H1 (cell line): ENCODE measurements around the gene ST8SIA2. TPM values are rescaled to one million over a fixed set of nuclear protein-coding genes. Genes with fewer than 3 reads are reported as not detected.

Experiments used
- CTCF ChIA-PET: fragments of 300-600 bp; sonication (Branson Sonifier 250); formaldehyde crosslinking; loops from one replicate; lab custom pipeline; 2021; ENCODE audit not compliant: partially characterized antibody; lab: Charles Lee
- POLR2A ChIA-PET: fragments of 300-600 bp; sonication (Branson Sonifier 250); formaldehyde crosslinking; loops from one replicate; lab custom pipeline; 2021; ENCODE audit warnings: inconsistent platforms; ENCODE audit not compliant: partially characterized antibody; lab: Charles Lee
- DNase-seq, 2 experiments: peaks; one replicate each; pipeline versions ENCODE4 v3.0.0 to v3.0.0-alpha.2; 2010 to 2022; ENCODE audit warnings: low spot score in 2 of 2, low read depth in 1 of 2, mixed read lengths in 1 of 2
- FAIRE-seq: peaks from 2 replicates; lab custom pipeline; 2011; peaks lifted over from hg19 to GRCh38; lab: Jason Lieb, UNC
- H2AFZ ChIP-seq: 2 replicates; pipeline ENCODE4 v1.8.1; 2012; ENCODE audit warnings: low read length, inconsistent platforms
- H2AK5ac ChIP-seq: 2 replicates; pipeline ENCODE4 v1.6.1; 2013; ENCODE audit warnings: low read depth, low read length
- H2BK120ac ChIP-seq: replicated peaks from 2 replicates; pipeline ENCODE3; 2013; ENCODE audit warnings: low read depth, low read length, inconsistent platforms
- H2BK12ac ChIP-seq: 2 replicates; pipeline ENCODE4 v1.6.1; 2013; ENCODE audit warnings: low read depth, low read length
- H2BK15ac ChIP-seq: 2 replicates; pipeline ENCODE4 v1.6.1; 2013; ENCODE audit warnings: low read length
- H2BK20ac ChIP-seq: 2 replicates; pipeline ENCODE4 v1.6.1; 2013; ENCODE audit warnings: low read length
- H2BK5ac ChIP-seq: 2 replicates; pipeline ENCODE4 v1.6.1; 2013; ENCODE audit warnings: low read depth, low read length
- H3K14ac ChIP-seq: 2 replicates; pipeline ENCODE4 v1.6.1; 2013; ENCODE audit warnings: inconsistent platforms; ENCODE audit not compliant: insufficient read length
- H3K18ac ChIP-seq: 2 replicates; pipeline ENCODE4 v1.6.1; 2013; ENCODE audit warnings: low read length; ENCODE audit errors: extremely low read depth
- H3K23ac ChIP-seq: 2 replicates; pipeline ENCODE4 v1.6.1; 2013; ENCODE audit warnings: inconsistent platforms; ENCODE audit not compliant: insufficient read length
- H3K23me2 ChIP-seq: 2 replicates; pipeline ENCODE4 v1.6.1; 2013; ENCODE audit warnings: low read depth, low read length
- H3K27ac ChIP-seq: 2 replicates; pipeline ENCODE4 v1.6.1; 2011; ENCODE audit warnings: low read depth, low read length, inconsistent platforms
- H3K27me3 ChIP-seq, 4 experiments: replicated peaks in 1 of 4; 1 replicate in 1 of 4; 2 replicates in 3 of 4; pipeline versions ENCODE4 v1.6.1 to v1.8.1; 2011 to 2013; ENCODE audit warnings: low read length in 3 of 4, mild to moderate bottlenecking in 3 of 4, inconsistent platforms in 2 of 4, mixed read lengths in 2 of 4, moderate library complexity in 1 of 4; ENCODE audit not compliant: control insufficient read depth in 3 of 4, insufficient read depth in 3 of 4; ENCODE audit errors: extremely low read depth in 1 of 4
- H3K36me3 ChIP-seq, 4 experiments: 2 replicates each; pipeline versions ENCODE4 v1.6.1 to v1.8.1; 2011 to 2013; ENCODE audit warnings: mild to moderate bottlenecking in 4 of 4, low read length in 3 of 4, moderate library complexity in 2 of 4, control low read depth in 1 of 4, inconsistent platforms in 1 of 4; ENCODE audit not compliant: insufficient read depth in 4 of 4, control insufficient read depth in 2 of 4
- H3K4ac ChIP-seq: replicated peaks from 2 replicates; pipeline ENCODE3; 2013; ENCODE audit warnings: low read length, low read depth, mixed read lengths, inconsistent platforms; ENCODE audit not compliant: insufficient read length
- H3K4me1 ChIP-seq, 4 experiments: replicated peaks in 1 of 4; 1 replicate in 1 of 4; 2 replicates in 3 of 4; pipeline versions ENCODE4 v1.6.1 to v1.8.1; 2011 to 2013; ENCODE audit warnings: low read length in 3 of 4, inconsistent platforms in 2 of 4, mixed read lengths in 1 of 4; ENCODE audit not compliant: insufficient read depth in 4 of 4, control insufficient read depth in 3 of 4
- H3K4me2 ChIP-seq, 2 experiments: 2 replicates each; pipeline versions ENCODE4 v1.6.1 to v1.8.1; 2011 to 2013; ENCODE audit warnings: low read depth in 2 of 2, low read length in 2 of 2, control low read depth in 1 of 2, inconsistent platforms in 1 of 2, mild to moderate bottlenecking in 1 of 2; ENCODE audit not compliant: insufficient read depth in 1 of 2
- H3K4me3 ChIP-seq, 4 experiments: fragments of 200-600, 300-600 bp in 1 of 4; sonication (generic), shearing (Covaris generic), sonication (Bioruptor Twin) in 1 of 4; 2 replicates each; pipeline versions ENCODE4 v1.5.1 to v1.8.1; 2011 to 2016; ENCODE audit warnings: low read length in 4 of 4, low read depth in 3 of 4, control low read depth in 2 of 4, inconsistent platforms in 2 of 4, mild to moderate bottlenecking in 2 of 4, mixed read lengths in 1 of 4, moderate library complexity in 1 of 4; ENCODE audit not compliant: insufficient read depth in 2 of 4; ENCODE audit errors: extremely low read depth in 1 of 4
- H3K56ac ChIP-seq: replicated peaks from 2 replicates; pipeline ENCODE3; 2013; ENCODE audit warnings: low read depth, mild to moderate bottlenecking, mixed read lengths, low read length, inconsistent platforms; ENCODE audit not compliant: insufficient read length
- H3K79me1 ChIP-seq: 2 replicates; pipeline ENCODE4 v1.6.1; 2013; ENCODE audit warnings: low read depth, low read length, control low read depth
- H3K79me2 ChIP-seq, 2 experiments: 2 replicates each; pipeline versions ENCODE4 v1.6.1 to v1.8.1; 2012 to 2013; ENCODE audit warnings: low read length in 2 of 2, mild to moderate bottlenecking in 2 of 2, inconsistent platforms in 1 of 2; ENCODE audit not compliant: insufficient read depth in 2 of 2, control insufficient read depth in 1 of 2
- H3K9ac ChIP-seq, 4 experiments: replicated peaks in 1 of 4; 1 replicate in 1 of 4; 2 replicates in 3 of 4; pipeline versions ENCODE4 v1.6.1 to v1.8.1; 2011 to 2013; ENCODE audit warnings: low read depth in 3 of 4, low read length in 3 of 4, control low read depth in 2 of 4, mild to moderate bottlenecking in 2 of 4, moderate library complexity in 2 of 4, inconsistent platforms in 1 of 4; ENCODE audit errors: extremely low read depth in 1 of 4
- H3K9me3 ChIP-seq, 2 experiments: 2 replicates each; pipeline versions ENCODE4 v1.6.1 to v1.8.1; 2012 to 2013; ENCODE audit warnings: mild to moderate bottlenecking in 2 of 2, moderate library complexity in 2 of 2, control low read depth in 1 of 2, inconsistent platforms in 1 of 2, low read depth in 1 of 2, low read length in 1 of 2, mixed read lengths in 1 of 2; ENCODE audit not compliant: insufficient read depth in 2 of 2
- H4K20me1 ChIP-seq, 2 experiments: replicated peaks in 1 of 2; 2 replicates each; pipeline versions ENCODE3 to v1.8.1; 2011 to 2013; ENCODE audit warnings: inconsistent platforms in 2 of 2, low read length in 2 of 2, mild to moderate bottlenecking in 1 of 2; ENCODE audit not compliant: insufficient read depth in 2 of 2, control insufficient read depth in 1 of 2
- H4K5ac ChIP-seq: 2 replicates; pipeline ENCODE4 v1.6.1; 2013; ENCODE audit warnings: low read length, low read depth, mixed read lengths, inconsistent platforms; ENCODE audit not compliant: insufficient read length
- H4K8ac ChIP-seq: 2 replicates; pipeline ENCODE4 v1.8.0; 2013; ENCODE audit warnings: mild to moderate bottlenecking, moderate library complexity, low read length, inconsistent platforms; ENCODE audit not compliant: insufficient read depth; ENCODE audit errors: extremely low read depth
- H4K91ac ChIP-seq: replicated peaks from 2 replicates; pipeline ENCODE3; 2013; ENCODE audit warnings: low read length, mixed read lengths, inconsistent platforms; ENCODE audit not compliant: insufficient read length
- CBX8 ChIP-seq: fragments of 300-800, 300-1000 bp; sonication (generic); IDR thresholded peaks from 2 replicates; pipeline ENCODE4 v1.7.1; 2016; ENCODE audit warnings: low read depth, low read length, borderline replicate concordance
- CTCF ChIP-seq, 3 experiments: IDR thresholded peaks; 1 replicate in 2 of 3; 2 replicates in 1 of 3; pipeline versions ENCODE4 v1.5.1 to v1.6.1; 2011; ENCODE audit warnings: low read length in 3 of 3, mild to moderate bottlenecking in 3 of 3, inconsistent platforms in 2 of 3, low read depth in 1 of 3, moderate library complexity in 1 of 3; ENCODE audit not compliant: insufficient read depth in 1 of 3; ENCODE audit errors: control extremely low read depth in 1 of 3
- FOSL1 ChIP-seq: IDR thresholded peaks from 2 replicates; pipeline ENCODE4 v1.6.1; 2011; ENCODE audit warnings: mild to moderate bottlenecking, low read depth, low read length, moderate library complexity; ENCODE audit not compliant: insufficient read depth
- GTF2F1 ChIP-seq: IDR thresholded peaks from 2 replicates; pipeline ENCODE4 v1.6.1; 2012; ENCODE audit warnings: low read depth, low read length, improper control_type of control experiment, borderline replicate concordance
- JUN ChIP-seq: IDR thresholded peaks from 2 replicates; pipeline ENCODE4 v1.6.1; 2011; ENCODE audit warnings: low read depth, mild to moderate bottlenecking, improper control_type of control experiment, low read length
- KDM5A ChIP-seq: fragments of 200-600 bp; IDR thresholded peaks from 2 replicates; pipeline ENCODE4 v1.7.1; 2012; ENCODE audit warnings: mild to moderate bottlenecking, low read length, inconsistent platforms, mixed read lengths
- PHF8 ChIP-seq: fragments of 200-600 bp; sonication (generic); conservative IDR thresholded peaks from 2 replicates; pipeline ENCODE4 v1.7.1; 2012; ENCODE audit warnings: low read depth, mild to moderate bottlenecking, inconsistent platforms, low read length, moderate library complexity
- RXRA ChIP-seq: IDR thresholded peaks from 2 replicates; pipeline ENCODE4 v1.6.1; 2011; ENCODE audit warnings: low read depth, mild to moderate bottlenecking, low read length, moderate library complexity; ENCODE audit not compliant: insufficient read depth
- SAP30 ChIP-seq: fragments of 300-600 bp; sonication (generic); IDR thresholded peaks from 2 replicates; pipeline ENCODE4 v1.7.1; 2012; ENCODE audit warnings: low read length, moderate library complexity, mild to moderate bottlenecking, inconsistent platforms; ENCODE audit not compliant: insufficient read depth, insufficient replicate concordance
- TAF1 ChIP-seq: IDR thresholded peaks from 2 replicates; pipeline ENCODE4 v1.6.1; 2011; ENCODE audit warnings: mild to moderate bottlenecking, low read depth, low read length
- YY1 ChIP-seq: IDR thresholded peaks from 2 replicates; pipeline ENCODE4 v1.6.1; 2011; ENCODE audit warnings: low read depth, mild to moderate bottlenecking, low read length
- WGBS, 2 experiments: shearing (Covaris generic) in 1 of 2; methylation state at CpG; one replicate each; pipeline versions ENCODE4 v1.1.6 to v1.1.7; 2013 to 2015; ENCODE audit warnings: low lambda C conversion rate in 2 of 2, mixed read lengths in 2 of 2, inconsistent platforms in 1 of 2, low coverage in 1 of 2, missing lambda C conversion rate in 1 of 2; ENCODE audit not compliant: insufficient replicate concordance in 2 of 2, insufficient coverage in 1 of 2, insufficient read length in 1 of 2; ENCODE audit errors: extremely low coverage in 1 of 2, missing lambda C conversion rate in 1 of 2; 5-methylcytosine and 5-hydroxymethylcytosine counted together
- polyA plus RNA-seq, 7 experiments: library from polyadenylated mRNA; depleted of rRNA in 3 of 7; stranded (reverse) in 5 of 7; unstranded in 2 of 7; fragments of >200 nt in 5 of 7; fragments of 200-250 nt in 2 of 7; gene quantifications; 1 replicate in 5 of 7; 2 replicates in 1 of 7; 4 replicates in 1 of 7; pipeline versions ENCODE4 v1.2.1 to v1.2.3, GENCODE V29; 2011 to 2013; ENCODE audit warnings: missing spikeins in 2 of 7, mixed read lengths in 2 of 7
- total RNA-seq: library from RNA; stranded (reverse); fragmentation: NEBNext Ultra II Directional; extraction: Animal tissue kit (Norgen Biotek cat#: 25700); gene quantifications from 2 replicates; pipeline ENCODE4 v1.2.1, GENCODE V29; 2021

The ST8SIA2 gene
- total and polyA plus RNA-seq, 2 of the 8 experiments (the other 6 are each of a cell fraction or from before 2014, with no cell fraction given) = 3.0 to 4.5 TPM

DNA sequence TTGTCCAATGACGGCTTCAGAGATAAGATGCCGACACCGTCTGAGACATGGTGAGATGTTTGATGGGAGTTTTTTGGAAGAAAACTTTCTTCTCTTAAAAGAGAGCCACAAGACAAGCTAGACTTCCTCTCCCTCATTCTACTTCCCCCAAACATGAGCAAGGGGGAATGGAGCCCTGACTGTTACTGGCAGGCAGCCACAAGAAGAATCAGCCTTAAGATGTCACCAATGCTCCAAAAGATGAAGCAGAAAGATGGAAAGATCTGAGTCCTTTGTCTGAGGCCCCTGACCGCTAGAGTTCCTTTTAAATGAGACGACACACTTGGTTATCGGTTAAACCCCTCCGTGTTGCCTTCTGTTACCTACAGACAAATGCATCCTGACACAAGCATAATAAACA is 108.7 kb downstream of the ST8SIA2 start:
- H3K56ac ChIP-seq = no peak overlapping the region
- no peak overlapping the region for H3K27ac ChIP-seq
- TF ChIP-seq YY1 = no peak
- TF ChIP-seq KDM5A = no peak
- no peak for TF ChIP-seq FOSL1
- no peak for TF ChIP-seq JUN
- TF ChIP-seq CBX8 = no peak
- no peak for TF ChIP-seq GTF2F1
- no peak for TF ChIP-seq SAP30
- TF ChIP-seq CTCF (IDR thresholded peaks at IDR 0.05; ENCODE audit: control extremely low read depth in 1 of 3, insufficient read depth in 1 of 3, low read depth in 1 of 3, low read length in 3 of 3) = no peak
- TF ChIP-seq TAF1 = no peak
- no peak for TF ChIP-seq PHF8
- no peak for TF ChIP-seq RXRA
- H3K4ac ChIP-seq = no peak overlapping the region
- no peak overlapping the region for H4K8ac ChIP-seq
- H3K9ac ChIP-seq = no peak overlapping the region
- CTCF ChIA-PET = interaction anchor here (1.0 kb wide), 1 partner anchor 80 kb away, joined by 3 read pairs; no protein-coding TSS in a partner anchor
- H2AFZ ChIP-seq = no peak overlapping the region
- H3K27me3 ChIP-seq = peaks cover 0 to 7% (median 3%) of the 10 kb centered on the region in 4 experiments; a peak in 3 of 7 replicates
- H3K79me1 ChIP-seq = no peaks in the 10 kb centered on the region
- H3K4me3 ChIP-seq = no peak overlapping the region
- H3K18ac ChIP-seq = no peak overlapping the region
- no peak overlapping the region for H2BK120ac ChIP-seq
- H3K4me1 ChIP-seq = peaks cover 0 to 3% (median 0%) of the 10 kb centered on the region in 4 experiments; a peak in 1 of 7 replicates
- peak in 1 of 2 experiments; percentile 4 for DNase-seq
- no peak overlapping the region for H2BK15ac ChIP-seq
- H3K4me2 ChIP-seq = no peak overlapping the region
- H4K91ac ChIP-seq = no peak overlapping the region
- H2AK5ac ChIP-seq = no peak overlapping the region
- WGBS, 2 experiments = 92% methylated on average over 7 of the region's 7 CpGs; no CpG with 5 or more reads in 1 of the 2 experiments
- peaks cover 9 to 10% of the 10 kb centered on the region in 2 experiments for H3K9me3 ChIP-seq
- no peak overlapping the region for H2BK20ac ChIP-seq
- no peak overlapping the region for H2BK5ac ChIP-seq
- no peaks in the 10 kb centered on the region for H3K36me3 ChIP-seq
- POLR2A ChIA-PET = no interaction called here
- no peak for FAIRE-seq
- no peak overlapping the region for H2BK12ac ChIP-seq
- no peak overlapping the region for H3K14ac ChIP-seq
- H4K20me1 ChIP-seq = no peaks in the 10 kb centered on the region
- H4K5ac ChIP-seq = no peak overlapping the region
- H3K23me2 ChIP-seq = peaks cover 2% of the 10 kb centered on the region; the same call in 1 of the 2 replicates
- H3K23ac ChIP-seq = no peak overlapping the region
- no peaks in the 10 kb centered on the region for H3K79me2 ChIP-seq
